Activated CD8-positive, alpha-beta memory T cell treated with anti-CD3 and anti-CD28 coated beads for 1 hour (primary cell): Measurements from ENCODE around the gene PRMT6.
"Not testable (repeated sequence)": the region's sequence is repeated elsewhere in the genome, so short reads cannot be mapped to it uniquely, and the experiment has no call there.

Experiments used
- DNase-seq, 2 donors: peaks; one replicate each; pipeline ENCODE4 v3.0.0-alpha.2; 2020; ENCODE audit warnings: low read depth in 1 of 2; ENCODE audit errors: extremely low read depth in 1 of 2

The PRMT6 gene

GRCh38 chr1:107056426-107057196, at the start of gene PRMT6:
PRMT6 (plus strand) TSS chr1:107056674; CDS start chr1:107056716, 42 bp downstream.
- DNase-seq: peak; percentile 46 to 74

GRCh38 chr1:107009281-107009680, 47.2 kb upstream of the PRMT6 start:
- DNase-seq: no peak

GRCh38 chr1:107010582-107010981, 45.9 kb upstream of the PRMT6 start:
- DNase-seq: no peak

GRCh38 chr1:107016376-107016978, 40.0 kb upstream of the PRMT6 start:
- no peak for DNase-seq

- DNase-seq: no peak
Observed at GRCh38 chr1:107018445-107018844, 38.0 kb upstream of the PRMT6 start.

- DNase-seq: no peak
Observed at GRCh38 chr1:107019166-107019565, 37.3 kb upstream of the PRMT6 start.

GRCh38 chr1:107038874-107039273, 17.6 kb upstream of the PRMT6 start:
- not testable (repeated sequence) for DNase-seq

GRCh38 chr1:107044310-107045220, 11.9 kb upstream of the PRMT6 start:
- not testable (repeated sequence) for DNase-seq

- no peak for DNase-seq
Observed at GRCh38 chr1:107047602-107048001, 8.9 kb upstream of the PRMT6 start.

- no peak for DNase-seq
Observed at GRCh38 chr1:107048241-107048640, 8.2 kb upstream of the PRMT6 start.

- no peak for DNase-seq
Observed at GRCh38 chr1:107051266-107051665, 5.2 kb upstream of the PRMT6 start.

GRCh38 chr1:107055919-107056425, 502 bp upstream of the PRMT6 start:
- not testable (repeated sequence) for DNase-seq

GRCh38 chr1:107057197-107058133, 991 bp downstream of the PRMT6 start:
- DNase-seq: peak in 1 of 2 donors; percentile 14

GRCh38 chr1:107058245-107059032, 2.0 kb downstream of the PRMT6 start:
- no peak for DNase-seq

- no peak for DNase-seq
Observed at GRCh38 chr1:107061886-107062285, 5.4 kb downstream of the PRMT6 start.

GRCh38 chr1:107073493-107073892, 17.0 kb downstream of the PRMT6 start:
- no peak for DNase-seq

- DNase-seq: no peak
Observed at GRCh38 chr1:107076841-107077240, 20.4 kb downstream of the PRMT6 start.

GRCh38 chr1:107079249-107079648, 22.8 kb downstream of the PRMT6 start:
- DNase-seq: no peak

- DNase-seq: no peak
Observed at GRCh38 chr1:107081102-107081501, 24.6 kb downstream of the PRMT6 start.
